C4-2B (cell line): Measurements from ENCODE around the gene EPB41L2.

Source experiments
- CTCF ChIP-seq: fragments of 450-650 bp; conservative IDR thresholded peaks from 2 replicates; pipeline ENCODE4 v1.5.1; 2017; ENCODE audit warnings: mild to moderate bottlenecking
- ZFX ChIP-seq: fragments of 450-650 bp; IDR thresholded peaks from 2 replicates; pipeline ENCODE4 v1.6.1; 2017

- no peak for TF ChIP-seq CTCF
- TF ChIP-seq ZFX, result no peak
Observed at GRCh38 chr6:130890521-130890971, 172.5 kb downstream of the EPB41L2 start.
